Endodermal cell (in vitro differentiated cells): ENCODE results near the gene DAND5. TPM values are rescaled to one million over a fixed set of nuclear protein-coding genes. Genes with fewer than 3 reads are reported as not detected.
"Not testable (repeated sequence)": the region's sequence is repeated elsewhere in the genome, so short reads cannot be mapped to it uniquely, and the experiment has no call there.

Experiments
- DNase-seq: peaks from one replicate; pipeline ENCODE4 v3.0.0-alpha.2; 2017
- H3K27ac ChIP-seq: 2 replicates; pipeline ENCODE4 v1.5.1; 2013; ENCODE audit warnings: mild to moderate bottlenecking, low read depth, low read length, moderate library complexity
- H3K27me3 ChIP-seq: 2 replicates; pipeline ENCODE4 v1.6.1; 2013; ENCODE audit warnings: mild to moderate bottlenecking, low read length, moderate library complexity; ENCODE audit not compliant: insufficient read depth, control insufficient read depth, poor library complexity, severe bottlenecking
- H3K36me3 ChIP-seq: 2 replicates; pipeline ENCODE4 v1.7.0; 2013; ENCODE audit warnings: mild to moderate bottlenecking, low read length, moderate library complexity; ENCODE audit not compliant: control insufficient read depth, insufficient read depth
- H3K4me1 ChIP-seq: one replicate; pipeline ENCODE4 v1.7.0; 2013; ENCODE audit warnings: low read length; ENCODE audit not compliant: control insufficient read depth, insufficient read depth
- H3K4me3 ChIP-seq: 2 replicates; pipeline ENCODE4 v1.5.1; 2013; ENCODE audit warnings: mild to moderate bottlenecking, low read length, moderate library complexity
- H3K9ac ChIP-seq: 2 replicates; pipeline ENCODE4 v1.6.1; 2013; ENCODE audit warnings: mild to moderate bottlenecking, low read length, moderate library complexity; ENCODE audit not compliant: poor library complexity, severe bottlenecking; ENCODE audit errors: extremely low read depth
- H3K9me3 ChIP-seq: 2 replicates; pipeline ENCODE4 v1.6.1; 2013; ENCODE audit warnings: mild to moderate bottlenecking, low read length, moderate library complexity; ENCODE audit not compliant: control insufficient read depth
- H3K27ac Mint-ChIP-seq: 2 replicates; pipeline ENCODE4 v1.8.0; 2020; ENCODE audit warnings: mixed read lengths
- H3K27me3 Mint-ChIP-seq: 2 replicates; pipeline ENCODE4 v1.8.0; 2021; ENCODE audit warnings: mild to moderate bottlenecking, mixed read lengths; ENCODE audit not compliant: insufficient read depth
- H3K36me3 Mint-ChIP-seq: 2 replicates; pipeline ENCODE4 v1.8.0; 2020; ENCODE audit warnings: low read depth, mixed read lengths
- H3K4me1 Mint-ChIP-seq: 2 replicates; pipeline ENCODE4 v1.8.0; 2020; ENCODE audit warnings: mixed read lengths
- H3K4me3 Mint-ChIP-seq: 2 replicates; pipeline ENCODE4 v1.8.0; 2020; ENCODE audit warnings: mild to moderate bottlenecking, moderate library complexity, mixed read lengths
- H3K9me3 Mint-ChIP-seq: 2 replicates; pipeline ENCODE4 v1.8.0; 2020; ENCODE audit warnings: mild to moderate bottlenecking, mixed read lengths
- WGBS, 2 experiments: methylation state at CpG; one replicate each; pipeline versions ENCODE4 v1.1.5 to v1.1.7; 2013; ENCODE audit warnings: missing lambda C conversion rate in 2 of 2, mixed read lengths in 1 of 2; ENCODE audit not compliant: insufficient coverage in 1 of 2, insufficient read length in 1 of 2; 5-methylcytosine and 5-hydroxymethylcytosine counted together
- total RNA-seq, 2 donors: library from RNA; stranded (reverse); fragmentation: NEBNext Ultra II Directional in 1 of 2; extraction: Animal tissue kit (Norgen Biotek cat#: 25700) in 1 of 2; gene quantifications; 2 replicates in 1 of 2; 3 replicates in 1 of 2; pipeline ENCODE4 v1.2.1, GENCODE V29; 2021
- TF ChIP-seq, protein P1 (sequence below): fragments of 200-600 bp; sonication (generic); conservative IDR thresholded peaks from 2 replicates; pipeline ENCODE4 v1.5.0; 2021; ENCODE audit warnings: antibody characterized with exemption, mild to moderate bottlenecking

Gene DAND5
- total RNA-seq, 2 donors from 2014 or later, result 0.13 to 0.40 TPM

GRCh38 chr19:12953138-12953798 lies 16.1 kb upstream of the DAND5 start:
- H3K9ac ChIP-seq, result no peak overlapping the region
- no peaks in the 10 kb centered on the region for H3K9me3 ChIP-seq
- H3K36me3 Mint-ChIP-seq, result peaks cover 57% of the 10 kb centered on the region
- no peaks in the 10 kb centered on the region for H3K9me3 Mint-ChIP-seq
- TF ChIP-seq, protein P1, sequence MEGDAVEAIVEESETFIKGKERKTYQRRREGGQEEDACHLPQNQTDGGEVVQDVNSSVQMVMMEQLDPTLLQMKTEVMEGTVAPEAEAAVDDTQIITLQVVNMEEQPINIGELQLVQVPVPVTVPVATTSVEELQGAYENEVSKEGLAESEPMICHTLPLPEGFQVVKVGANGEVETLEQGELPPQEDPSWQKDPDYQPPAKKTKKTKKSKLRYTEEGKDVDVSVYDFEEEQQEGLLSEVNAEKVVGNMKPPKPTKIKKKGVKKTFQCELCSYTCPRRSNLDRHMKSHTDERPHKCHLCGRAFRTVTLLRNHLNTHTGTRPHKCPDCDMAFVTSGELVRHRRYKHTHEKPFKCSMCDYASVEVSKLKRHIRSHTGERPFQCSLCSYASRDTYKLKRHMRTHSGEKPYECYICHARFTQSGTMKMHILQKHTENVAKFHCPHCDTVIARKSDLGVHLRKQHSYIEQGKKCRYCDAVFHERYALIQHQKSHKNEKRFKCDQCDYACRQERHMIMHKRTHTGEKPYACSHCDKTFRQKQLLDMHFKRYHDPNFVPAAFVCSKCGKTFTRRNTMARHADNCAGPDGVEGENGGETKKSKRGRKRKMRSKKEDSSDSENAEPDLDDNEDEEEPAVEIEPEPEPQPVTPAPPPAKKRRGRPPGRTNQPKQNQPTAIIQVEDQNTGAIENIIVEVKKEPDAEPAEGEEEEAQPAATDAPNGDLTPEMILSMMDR, result no peak
- H3K4me1 ChIP-seq, result no peaks in the 10 kb centered on the region
- peaks cover 52% of the 10 kb centered on the region for H3K36me3 ChIP-seq
- H3K27me3 ChIP-seq, result no peaks in the 10 kb centered on the region
- no peaks in the 10 kb centered on the region for H3K27me3 Mint-ChIP-seq
- no peak overlapping the region for H3K27ac Mint-ChIP-seq
- peaks cover 13% of the 10 kb centered on the region for H3K4me1 Mint-ChIP-seq
- H3K4me3 ChIP-seq, result no peak overlapping the region
- no peak for DNase-seq
- WGBS, 2 experiments, result 93 to 94% methylated on average over 5 to 11 of the region's 11 CpGs
- H3K4me3 Mint-ChIP-seq, result no peak overlapping the region
- no peak overlapping the region for H3K27ac ChIP-seq

GRCh38 chr19:12953799-12954611 lies 15.4 kb upstream of the DAND5 start:
- no peak overlapping the region for H3K9ac ChIP-seq
- 92% methylated on average over 7 to 12 of the region's 12 CpGs for WGBS, 2 experiments
- DNase-seq, result no peak
- TF ChIP-seq, protein P1, result no peak
- H3K27ac ChIP-seq, result no peak overlapping the region
- H3K36me3 ChIP-seq, result peaks cover 45% of the 10 kb centered on the region
- H3K36me3 Mint-ChIP-seq, result peaks cover 52% of the 10 kb centered on the region
- peak overlapping the region; percentile 86 for H3K27ac Mint-ChIP-seq
- no peaks in the 10 kb centered on the region for H3K4me1 ChIP-seq
- no peak overlapping the region for H3K4me3 Mint-ChIP-seq
- H3K4me3 ChIP-seq, result no peak overlapping the region
- H3K9me3 ChIP-seq, result no peaks in the 10 kb centered on the region
- H3K4me1 Mint-ChIP-seq, result peaks cover 13% of the 10 kb centered on the region
- H3K9me3 Mint-ChIP-seq, result no peaks in the 10 kb centered on the region
- no peaks in the 10 kb centered on the region for H3K27me3 ChIP-seq
- no peaks in the 10 kb centered on the region for H3K27me3 Mint-ChIP-seq

GRCh38 chr19:12954612-12954962 lies 14.8 kb upstream of the DAND5 start:
- Mint-ChIP-seq H3K36me3 (peaks cover 47% of the 10 kb centered on the region), H3K4me1 (peaks cover 13% of the 10 kb centered on the region), H3K4me3 (no peak overlapping the region), H3K27me3 (no peaks in the 10 kb centered on the region), H3K27ac (peak overlapping the region; percentile 86), H3K9me3 (no peaks in the 10 kb centered on the region)
- Histone ChIP-seq H3K27me3 (no peaks in the 10 kb centered on the region), H3K9ac (no peak overlapping the region), H3K4me1 (no peaks in the 10 kb centered on the region), H3K4me3 (no peak overlapping the region), H3K27ac (no peak overlapping the region), H3K9me3 (no peaks in the 10 kb centered on the region), H3K36me3 (peaks cover 39% of the 10 kb centered on the region)
- DNase-seq, result no peak
- 89% methylated on average over 1 of the region's 1 CpG; no CpG with 5 or more reads in 1 of the 2 experiments for WGBS, 2 experiments
- TF ChIP-seq, protein P1, result no peak

GRCh38 chr19:12955575-12955974 lies 13.8 kb upstream of the DAND5 start:
- DNase-seq, H3K9me3 Mint-ChIP-seq, H3K27me3 ChIP-seq, H3K9me3 ChIP-seq, H3K27ac ChIP-seq, H3K27me3 Mint-ChIP-seq, H3K4me1 ChIP-seq: not testable (repeated sequence)
- H3K4me3 ChIP-seq, result peak overlapping the region; percentile 95
- WGBS, 2 experiments, result 95 to 100% methylated on average over 5 to 9 of the region's 9 CpGs
- peak overlapping the region; percentile 92 for H3K27ac Mint-ChIP-seq
- peaks cover 13% of the 10 kb centered on the region for H3K4me1 Mint-ChIP-seq
- peak overlapping the region; percentile 82 for H3K9ac ChIP-seq
- peaks cover 33% of the 10 kb centered on the region for H3K36me3 ChIP-seq
- H3K36me3 Mint-ChIP-seq, result peaks cover 38% of the 10 kb centered on the region
- H3K4me3 Mint-ChIP-seq, result peak overlapping the region; percentile 85
